GM19351 (cell line): ENCODE results near the gene TRIM29.

Experiments used
- ATAC-seq: cut with Tn5 transposase; IDR thresholded peaks from one replicate; pipeline ENCODE4 v1.9.1; 2021; ENCODE audit warnings: mild to moderate bottlenecking, moderate library complexity; ENCODE audit not compliant: unreplicated experiment

The TRIM29 gene

DNA sequence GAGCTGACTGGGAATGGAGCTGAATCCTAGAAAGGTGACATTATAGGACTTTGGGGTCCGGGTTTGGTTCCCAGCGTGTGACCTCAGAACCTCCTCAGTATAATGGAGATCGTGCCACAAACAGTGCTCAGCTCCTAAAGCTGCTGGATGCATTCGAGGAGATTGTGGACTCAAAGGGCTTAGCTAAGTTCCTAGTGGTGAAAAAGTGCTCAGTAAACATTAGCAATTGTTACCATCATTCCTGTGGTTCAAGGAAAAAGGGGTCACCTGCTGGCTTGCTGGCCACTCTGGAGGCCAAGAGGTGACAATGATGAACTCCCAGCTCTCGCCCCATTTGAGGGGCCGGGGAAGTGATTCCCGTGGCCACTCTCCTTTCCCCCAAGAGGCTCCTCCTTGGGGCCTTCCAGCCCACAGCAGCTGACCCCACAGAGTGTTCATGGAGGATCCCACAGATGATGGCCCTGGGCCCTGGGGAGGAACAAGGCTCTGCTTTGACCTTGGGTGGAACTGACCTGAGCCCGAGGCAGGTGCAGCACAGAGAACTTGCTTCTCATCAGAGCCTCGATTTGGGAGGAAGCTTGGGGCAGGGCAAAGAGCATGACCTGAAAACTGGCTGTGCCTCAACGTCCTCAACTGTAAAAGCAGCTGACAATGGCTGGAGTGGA lies 40.1 kb downstream of the TRIM29 start:
- no peak for ATAC-seq

DNA sequence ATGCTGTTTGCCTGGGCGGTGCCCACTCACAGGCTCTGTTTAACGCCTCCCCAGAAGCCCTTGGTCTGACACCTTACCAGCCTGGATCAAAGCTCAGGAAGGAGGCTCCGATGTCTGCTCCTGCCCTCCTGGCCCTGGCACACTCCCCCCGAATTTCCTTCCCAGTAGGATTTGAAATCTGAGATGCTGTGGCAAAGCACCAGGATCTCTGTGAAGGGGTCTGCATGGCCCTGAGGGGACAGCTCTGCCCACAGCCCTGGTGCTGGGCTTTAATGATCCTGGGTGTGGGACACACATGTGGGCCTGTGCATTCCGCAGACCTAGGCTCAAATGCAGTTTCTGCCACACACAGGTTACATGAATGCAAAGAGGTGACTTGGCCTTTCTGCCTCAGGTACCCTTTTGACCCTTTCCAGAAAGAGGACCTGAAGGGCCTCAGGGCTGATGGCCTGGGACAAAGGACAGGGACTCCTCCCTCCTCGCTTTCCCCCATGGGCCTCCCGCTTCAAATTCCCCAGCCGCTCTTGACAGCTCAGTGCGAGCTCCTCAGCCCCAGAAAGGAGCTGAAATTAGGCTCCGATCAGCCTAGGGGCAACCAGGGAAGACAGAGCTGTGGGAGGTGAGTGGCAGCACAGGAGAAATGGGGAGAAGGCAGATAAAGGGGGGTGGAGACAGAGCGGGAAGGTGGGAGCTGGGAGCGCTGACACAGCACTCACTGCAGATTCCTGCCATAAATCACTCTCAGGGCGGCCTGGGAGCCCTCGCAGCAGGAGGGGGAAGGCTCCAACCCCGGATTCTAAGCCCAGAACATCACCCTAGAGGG lies 41.3 kb downstream of the TRIM29 start:
- no peak for ATAC-seq

DNA sequence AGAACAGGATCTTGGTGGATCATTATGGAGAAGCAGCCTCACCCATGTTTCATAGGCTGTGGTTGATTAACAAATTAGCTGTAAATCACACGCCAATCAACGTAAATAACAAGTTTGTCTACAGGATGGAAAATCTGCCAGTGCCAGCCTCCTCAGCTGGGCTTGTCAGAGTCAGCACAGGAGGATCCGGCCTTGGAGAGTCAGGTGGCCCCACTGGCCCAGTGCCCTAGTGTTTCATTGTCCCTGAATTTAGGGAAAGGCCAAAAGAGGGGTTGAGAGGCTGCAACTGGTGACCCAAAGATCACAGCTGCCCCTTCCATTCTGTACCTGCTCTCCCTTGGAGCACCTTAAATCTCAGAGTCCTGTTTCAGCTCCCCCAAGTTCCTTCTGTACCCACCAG lies 42.4 kb downstream of the TRIM29 start:
- no peak for ATAC-seq

DNA sequence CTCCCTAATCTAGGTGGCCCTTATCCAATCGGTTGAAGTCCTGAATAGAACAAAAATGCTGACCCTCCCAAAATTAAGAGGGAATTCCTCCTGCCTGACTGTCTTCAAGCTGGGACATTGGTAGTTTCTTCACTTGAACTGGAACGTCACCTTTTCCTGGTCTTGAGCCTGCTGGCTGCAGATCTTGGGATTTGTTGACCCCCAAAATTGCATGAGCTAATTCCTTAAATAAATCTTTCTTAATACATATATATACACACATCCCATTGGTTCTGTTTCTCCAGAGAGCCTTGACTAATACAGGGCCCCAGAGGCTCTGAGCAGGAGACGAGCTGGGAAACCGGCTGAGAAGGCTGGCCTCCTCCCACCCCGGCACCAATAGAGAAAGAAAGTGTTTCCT lies 46.2 kb downstream of the TRIM29 start:
- ATAC-seq: no peak

DNA sequence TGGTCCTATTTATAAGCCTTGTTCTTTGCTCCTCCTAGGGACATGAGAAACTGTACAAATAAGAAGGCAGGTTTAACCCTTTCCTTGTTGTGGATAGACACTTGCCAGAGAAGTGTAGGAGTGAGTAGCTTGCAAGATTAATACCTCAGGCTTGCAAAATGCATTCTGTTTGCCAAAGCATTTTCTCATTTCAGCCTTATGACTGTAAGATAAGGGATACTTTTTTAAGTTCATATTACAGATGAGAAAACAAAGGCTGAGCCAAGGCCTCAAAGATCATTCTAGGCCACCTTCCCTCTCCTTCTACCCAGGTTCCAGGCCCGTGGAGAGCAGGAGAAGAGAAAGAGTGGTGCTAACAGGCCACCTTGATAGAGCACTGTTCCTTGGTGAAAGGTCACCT lies 46.8 kb downstream of the TRIM29 start:
- ATAC-seq: no peak

DNA sequence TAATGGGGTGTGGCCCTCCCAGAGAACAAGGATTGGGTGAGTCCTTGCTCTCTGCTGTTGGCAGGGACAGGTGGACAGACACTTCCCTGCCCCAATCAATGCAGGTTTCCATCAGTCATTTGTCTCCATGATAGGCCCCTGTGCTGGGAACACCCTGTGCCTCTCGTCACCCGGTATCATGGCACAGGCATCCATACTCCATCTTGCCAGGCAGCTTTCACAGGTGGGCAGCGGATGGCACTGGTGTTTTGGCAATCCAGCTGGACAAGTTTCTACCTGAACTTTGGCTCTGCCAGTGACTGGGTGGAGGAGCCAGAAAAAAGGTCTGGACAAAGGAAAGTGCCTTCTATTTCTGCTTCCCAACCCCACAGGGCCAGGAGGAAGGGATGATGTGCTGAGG lies 47.5 kb downstream of the TRIM29 start:
- ATAC-seq: no peak

DNA sequence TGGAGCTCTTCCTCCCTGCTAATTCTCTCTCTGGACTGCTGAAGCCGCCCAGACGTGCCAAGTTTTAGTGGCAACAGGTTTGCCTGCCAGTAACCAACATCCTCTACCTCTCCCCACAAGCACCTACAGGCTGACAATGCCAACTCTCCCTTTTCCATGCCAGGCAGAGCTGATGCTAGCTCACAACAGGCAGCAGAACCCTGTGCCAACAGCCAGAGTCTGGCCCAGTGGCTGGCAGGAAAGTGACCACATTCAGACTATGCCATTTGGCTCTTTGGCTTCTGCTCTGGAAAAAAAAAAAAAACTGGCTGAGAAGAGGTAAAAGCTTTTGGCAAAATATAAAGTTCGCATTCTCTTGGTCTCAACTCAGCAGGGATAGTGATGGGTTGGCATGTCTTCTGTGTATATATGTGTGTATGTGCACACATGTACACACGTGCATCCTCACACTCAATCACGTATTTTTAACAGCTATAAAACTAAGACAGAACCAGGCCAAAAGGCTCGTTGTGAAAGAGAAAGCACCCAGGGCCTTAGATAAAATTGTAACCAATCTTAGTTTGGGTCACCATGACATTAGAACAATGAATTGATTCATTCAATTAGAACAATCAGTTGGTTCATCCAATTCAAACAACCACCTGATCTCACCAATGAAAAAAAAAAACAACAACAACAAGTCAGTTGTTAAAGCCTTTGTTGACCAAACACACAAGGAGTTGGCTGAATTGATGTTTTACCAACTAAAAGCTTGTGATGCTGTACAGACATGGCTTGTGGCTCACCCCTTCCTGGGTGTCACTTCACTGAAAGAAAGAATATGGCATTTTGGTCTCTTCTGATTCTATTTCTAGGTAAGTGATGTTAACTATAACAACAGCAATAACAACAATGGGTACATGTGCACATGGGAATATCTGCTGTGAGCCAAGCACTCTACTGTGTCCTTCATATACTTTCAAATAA lies 48.6 kb downstream of the TRIM29 start:
- no peak for ATAC-seq

DNA sequence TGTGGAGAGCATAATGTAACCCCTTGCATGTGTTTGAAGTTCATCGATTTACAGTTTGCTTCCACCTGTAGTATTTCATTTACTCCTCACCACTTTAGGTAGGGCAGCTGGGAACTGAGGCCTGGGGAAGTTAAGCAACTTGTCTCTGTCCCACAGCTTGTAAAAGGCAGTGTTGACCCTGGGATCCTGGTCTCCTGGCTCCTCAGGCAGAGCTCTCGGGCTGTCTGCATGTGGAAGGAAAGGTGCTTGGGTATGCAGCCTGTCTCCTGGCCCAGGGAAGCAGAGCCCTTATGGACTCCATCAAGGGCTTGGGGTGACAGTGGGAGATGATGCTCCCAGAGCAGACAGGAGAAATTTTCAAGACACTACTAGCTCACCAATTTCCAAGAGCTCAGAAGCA lies 49.9 kb downstream of the TRIM29 start:
- ATAC-seq: no peak

DNA sequence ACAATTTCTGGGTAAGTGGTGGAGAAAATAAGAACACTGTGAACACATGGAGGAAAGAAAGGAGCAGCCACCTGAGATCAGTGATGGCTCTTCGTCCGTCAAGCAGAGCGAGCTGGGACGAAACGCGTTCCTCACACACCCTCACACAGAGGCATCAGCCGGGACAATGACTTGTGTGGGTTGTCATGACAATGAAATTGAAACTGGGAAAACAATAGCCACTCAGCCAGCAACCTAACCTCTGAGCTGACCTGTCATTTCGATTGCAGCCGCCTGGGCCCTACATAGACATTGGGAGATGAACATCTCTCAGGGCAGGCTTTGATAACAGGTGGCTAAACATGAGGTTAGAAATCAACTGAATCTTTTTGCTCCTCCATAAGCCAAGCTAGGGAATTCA lies 51.3 kb downstream of the TRIM29 start:
- no peak for ATAC-seq

DNA sequence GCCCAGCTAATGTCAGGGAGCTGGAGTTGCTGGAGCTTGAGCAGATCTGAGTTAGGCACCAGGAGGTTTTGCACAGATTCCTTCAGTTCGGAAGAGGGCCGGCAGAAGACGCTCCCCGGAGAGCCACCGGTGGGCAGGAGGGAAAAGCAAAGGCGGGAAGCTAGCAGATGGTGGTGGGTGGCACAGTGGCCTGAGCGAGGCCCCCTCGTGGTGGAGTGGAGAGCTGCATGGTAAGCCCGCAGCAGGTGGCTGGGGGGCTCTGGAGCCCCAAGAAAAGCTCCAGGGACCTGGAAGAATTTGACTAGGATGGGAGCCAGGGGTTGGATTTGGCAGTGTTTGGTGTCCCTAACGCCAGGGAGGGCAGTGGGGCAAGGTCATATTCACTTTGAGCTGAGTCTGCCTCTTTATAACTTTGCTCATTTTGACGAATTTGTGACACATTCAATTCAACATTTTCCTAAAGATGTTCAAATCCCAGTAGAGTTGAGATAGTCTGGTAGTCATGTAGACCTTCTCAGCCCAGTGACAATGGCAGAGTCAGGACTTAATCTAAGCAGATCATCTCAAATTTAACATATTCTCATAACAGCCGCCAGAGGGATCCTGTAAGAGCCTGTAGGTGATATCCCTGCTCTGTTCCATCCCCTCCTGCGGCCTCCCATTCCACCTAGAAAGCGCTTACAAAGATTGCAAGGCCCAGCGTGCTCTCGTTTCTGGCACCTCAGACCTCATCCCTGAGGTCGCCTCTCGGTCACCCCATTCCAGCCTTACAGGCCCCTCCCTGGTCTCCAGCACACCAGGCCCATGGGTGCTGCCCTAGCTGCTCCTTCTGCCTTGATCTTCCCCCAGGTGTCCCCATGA lies 57.9 kb downstream of the TRIM29 start:
- no peak for ATAC-seq

DNA sequence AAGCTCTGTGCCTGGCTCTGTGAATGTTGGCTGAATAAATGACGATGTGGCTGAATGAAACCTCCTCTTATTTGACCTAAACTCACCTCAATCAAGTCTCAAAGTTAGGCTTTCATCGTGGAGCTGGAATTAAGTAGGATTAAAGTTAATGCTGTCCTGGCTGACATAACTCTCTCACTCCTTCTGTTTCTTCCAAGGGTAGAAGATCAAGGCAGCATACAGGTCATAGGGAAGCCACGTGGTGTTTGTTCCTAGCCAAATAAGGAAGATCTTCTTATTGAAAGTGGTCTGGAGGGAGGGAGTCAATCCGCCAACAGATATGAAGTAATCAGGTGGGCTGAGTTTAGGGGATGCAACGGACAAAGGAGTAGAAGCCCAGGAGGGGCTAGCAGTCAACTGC lies 59.5 kb downstream of the TRIM29 start:
- no peak for ATAC-seq

DNA sequence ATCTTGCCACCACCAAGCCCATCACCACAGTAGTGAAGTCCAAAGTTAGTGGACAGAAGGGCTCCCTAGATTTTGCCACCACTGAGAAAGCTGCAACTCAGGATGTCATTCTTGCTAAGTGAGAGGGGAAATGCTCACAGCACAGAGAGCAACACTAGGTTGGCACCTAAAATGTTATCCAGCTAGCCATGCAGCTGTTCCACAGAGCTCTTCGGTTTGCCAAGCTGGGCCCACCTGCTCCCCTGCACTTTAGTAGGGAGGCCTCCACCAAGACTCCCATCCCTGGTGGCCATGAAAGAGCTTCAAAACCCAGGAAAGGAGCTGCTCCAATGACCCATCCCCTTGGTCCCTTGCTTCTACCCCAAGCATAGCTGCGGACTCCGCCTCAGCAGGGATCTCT lies 63.8 kb downstream of the TRIM29 start:
- ATAC-seq: no peak

DNA sequence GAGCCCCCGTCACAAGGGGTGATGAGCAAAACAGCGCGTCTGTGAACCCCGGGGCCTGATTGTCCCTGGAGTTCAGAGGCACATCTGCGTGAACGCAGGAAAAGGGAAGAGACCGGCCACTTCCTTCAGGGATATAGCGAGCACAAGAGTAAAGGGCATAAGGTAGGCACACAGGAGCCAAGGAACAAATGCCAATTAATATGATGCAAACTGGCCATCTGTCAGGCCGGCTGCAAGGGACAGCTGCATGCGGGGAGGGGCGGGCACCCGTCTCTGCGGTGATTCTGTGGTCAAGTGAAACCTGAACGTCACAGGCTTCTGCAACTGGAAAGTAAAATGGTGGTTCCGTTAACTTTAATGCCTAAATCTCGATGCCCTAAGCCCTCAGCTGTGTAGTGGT lies 64.7 kb downstream of the TRIM29 start:
- ATAC-seq: no peak

DNA sequence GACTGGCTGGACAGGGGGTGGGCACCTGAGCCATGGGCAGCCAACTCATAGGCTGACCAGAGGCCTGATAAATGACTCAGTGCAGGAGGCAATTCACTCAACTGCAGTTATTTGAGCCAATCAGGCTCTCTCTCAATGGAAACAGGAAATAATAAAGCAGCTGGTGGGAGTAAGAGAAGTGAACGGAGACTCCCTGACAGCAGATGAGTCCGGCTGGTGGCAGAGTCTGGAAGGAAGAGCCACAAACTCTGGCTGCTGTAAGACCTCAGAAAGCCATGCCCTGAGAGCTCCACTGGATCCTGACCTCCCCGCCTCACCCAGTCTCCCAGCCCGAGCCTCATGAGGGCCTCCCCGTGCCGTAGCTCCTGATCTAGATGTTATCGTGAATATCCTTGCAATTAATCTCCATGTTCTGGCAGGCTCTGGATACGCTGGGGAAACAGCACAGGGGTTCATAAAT lies 69.8 kb downstream of the TRIM29 start:
- ATAC-seq: peak; percentile 59

DNA sequence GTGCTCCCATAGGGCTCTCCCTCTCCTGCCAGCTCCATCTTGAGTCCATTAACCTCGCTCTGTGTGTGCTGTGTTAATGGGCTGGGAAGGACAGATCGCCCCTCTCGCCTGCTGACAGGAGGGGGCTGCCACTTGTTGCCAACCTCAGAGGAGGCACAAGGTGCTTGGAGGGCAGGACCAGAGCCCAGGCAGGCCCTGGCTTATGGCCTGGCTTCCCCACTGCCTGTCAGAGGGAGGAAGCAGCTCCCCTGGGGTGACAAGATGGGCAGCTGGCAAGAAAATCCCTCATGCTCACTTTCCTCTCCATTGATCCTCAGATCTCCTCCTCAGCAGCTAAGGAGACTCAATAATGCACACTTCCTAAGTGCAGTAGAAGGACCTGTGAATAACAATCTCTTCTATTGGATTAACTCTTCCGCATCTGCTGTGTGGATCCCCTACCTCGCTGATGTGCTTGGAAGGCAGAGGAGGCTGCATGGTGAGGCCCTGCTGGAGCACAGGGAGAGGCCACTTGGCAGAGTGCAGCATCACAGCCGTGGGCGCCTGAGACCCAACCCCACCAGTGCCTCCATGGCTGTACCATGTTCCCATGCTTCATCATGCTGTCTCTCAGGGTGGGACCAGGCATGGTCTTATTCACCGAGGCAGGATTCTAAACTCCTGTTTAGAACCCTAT lies 70.3 kb downstream of the TRIM29 start:
- ATAC-seq: no peak

DNA sequence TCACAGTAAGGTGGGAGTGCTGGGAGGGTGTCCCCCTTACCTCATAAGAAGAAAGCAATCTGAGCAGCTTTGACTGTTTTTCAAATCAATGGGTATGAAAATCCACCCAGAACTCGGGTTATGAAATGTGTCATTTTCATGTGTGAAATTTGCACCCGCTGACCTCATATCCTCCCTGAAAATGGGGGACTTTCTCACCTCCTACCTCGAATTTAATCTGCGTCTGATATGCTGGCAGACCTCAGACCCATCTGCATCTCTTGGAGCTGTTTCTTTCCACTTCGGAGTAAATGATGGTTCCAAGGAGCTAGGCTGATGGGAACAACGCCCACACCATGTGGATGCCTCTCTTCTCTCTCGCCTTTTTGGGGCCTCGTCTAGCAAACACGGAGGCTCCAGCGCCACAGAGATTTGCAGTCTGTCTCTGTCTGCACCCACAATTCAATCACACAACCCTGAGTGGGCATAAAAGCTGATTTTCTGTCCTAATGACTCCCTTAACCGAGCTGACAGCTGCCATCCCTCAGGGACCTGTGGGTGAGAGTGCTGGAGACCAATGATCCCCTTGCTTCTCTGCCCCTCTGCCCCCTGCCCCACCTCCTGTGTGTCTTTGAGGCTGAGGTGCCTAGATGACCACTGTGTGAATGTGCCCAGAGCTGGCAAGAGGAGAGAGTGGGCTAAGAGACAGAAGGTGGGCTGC lies 71.0 kb downstream of the TRIM29 start:
- ATAC-seq: no peak

DNA sequence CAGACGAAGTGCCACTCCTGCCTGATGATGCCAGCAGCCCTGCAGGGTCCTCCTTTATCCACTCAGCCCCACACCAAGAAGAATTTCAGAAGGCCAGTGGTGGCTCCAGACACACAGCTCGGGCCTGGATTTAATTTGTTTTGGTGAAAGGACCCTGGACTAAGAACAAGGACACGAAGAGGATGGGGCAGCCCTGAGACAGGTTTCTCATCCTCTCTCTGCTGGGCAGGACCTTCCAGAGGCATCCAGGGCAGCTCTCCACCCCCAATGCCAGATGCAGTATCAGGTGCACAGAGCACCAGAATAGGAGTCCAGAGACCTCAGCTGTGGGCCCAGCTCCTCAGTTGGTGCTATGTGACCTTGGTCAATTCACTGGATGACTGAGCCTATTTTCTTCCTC lies 72.0 kb downstream of the TRIM29 start:
- no peak for ATAC-seq

DNA sequence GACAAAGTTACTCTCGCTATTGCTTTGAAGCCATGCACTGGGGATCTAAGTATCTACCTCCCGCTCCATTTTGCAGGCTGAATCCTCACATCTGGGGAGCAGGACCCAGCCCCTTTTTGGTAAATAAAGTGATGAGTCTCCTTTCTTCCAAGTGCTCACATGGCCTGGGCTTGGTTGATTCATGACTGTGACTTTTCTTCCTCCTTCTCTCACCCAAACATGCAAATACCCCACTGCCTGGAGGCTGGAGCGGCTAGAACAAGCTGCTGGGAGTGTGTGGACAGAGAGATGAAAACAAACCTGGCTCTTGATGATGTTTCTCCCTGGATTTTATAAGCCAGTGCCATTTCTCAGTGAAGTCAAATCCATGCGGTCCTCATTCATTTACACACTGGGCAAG lies 72.7 kb downstream of the TRIM29 start:
- ATAC-seq: no peak

DNA sequence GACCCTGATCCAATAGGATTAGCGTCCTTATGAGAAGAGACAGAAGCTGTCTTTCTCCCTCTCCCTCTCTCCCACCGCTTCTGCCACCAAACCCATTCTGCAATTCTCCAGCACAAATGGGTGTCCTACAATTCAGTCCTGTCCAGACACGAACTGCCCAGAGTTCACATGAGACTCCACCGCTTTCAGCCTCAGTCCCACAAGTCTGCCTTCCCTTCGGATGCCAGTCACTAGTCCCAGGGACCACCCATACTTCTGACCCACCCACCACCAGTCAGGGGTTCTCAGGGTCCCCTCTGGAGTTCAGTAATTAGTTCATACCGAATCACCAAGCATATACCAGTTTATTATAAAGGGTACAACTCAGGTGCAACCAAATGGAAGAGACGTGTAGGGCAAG lies 73.6 kb downstream of the TRIM29 start:
- ATAC-seq: no peak
